NB4 (cell line): ENCODE results near the gene QTRT2.

ENCODE experiments used
- POLR2A ChIP-seq: IDR thresholded peaks from 2 replicates; pipeline ENCODE4 v1.6.1; 2011; ENCODE audit warnings: mild to moderate bottlenecking; ENCODE audit not compliant: insufficient read length; ENCODE audit errors: extremely low read depth
- TF ChIP-seq, protein P1 (sequence below): IDR thresholded peaks from one replicate; pipeline ENCODE4 v1.5.1; 2012; ENCODE audit warnings: low read depth, low read length

DNA sequence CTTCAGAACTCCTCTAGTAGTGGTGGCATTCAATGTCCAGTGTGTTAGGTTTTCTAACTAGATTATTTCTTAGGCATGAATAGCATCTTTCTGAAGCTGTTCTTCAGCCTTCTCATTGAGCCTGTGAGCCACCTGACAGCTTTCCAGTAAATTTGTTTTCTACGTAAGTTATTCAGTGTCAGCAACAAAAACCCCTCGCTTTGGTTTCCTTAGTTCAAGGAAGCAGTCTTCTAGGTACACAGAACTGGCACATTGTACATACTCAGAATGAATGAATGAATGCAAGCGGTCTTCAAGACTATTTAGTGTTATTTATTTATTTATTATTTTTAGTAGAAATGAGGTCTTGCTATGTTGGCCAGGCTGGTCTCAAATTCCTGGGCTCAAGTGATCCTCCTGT is 77.4 kb downstream of the QTRT2 start:
- TF ChIP-seq POLR2A = no peak
- TF ChIP-seq, protein P1, sequence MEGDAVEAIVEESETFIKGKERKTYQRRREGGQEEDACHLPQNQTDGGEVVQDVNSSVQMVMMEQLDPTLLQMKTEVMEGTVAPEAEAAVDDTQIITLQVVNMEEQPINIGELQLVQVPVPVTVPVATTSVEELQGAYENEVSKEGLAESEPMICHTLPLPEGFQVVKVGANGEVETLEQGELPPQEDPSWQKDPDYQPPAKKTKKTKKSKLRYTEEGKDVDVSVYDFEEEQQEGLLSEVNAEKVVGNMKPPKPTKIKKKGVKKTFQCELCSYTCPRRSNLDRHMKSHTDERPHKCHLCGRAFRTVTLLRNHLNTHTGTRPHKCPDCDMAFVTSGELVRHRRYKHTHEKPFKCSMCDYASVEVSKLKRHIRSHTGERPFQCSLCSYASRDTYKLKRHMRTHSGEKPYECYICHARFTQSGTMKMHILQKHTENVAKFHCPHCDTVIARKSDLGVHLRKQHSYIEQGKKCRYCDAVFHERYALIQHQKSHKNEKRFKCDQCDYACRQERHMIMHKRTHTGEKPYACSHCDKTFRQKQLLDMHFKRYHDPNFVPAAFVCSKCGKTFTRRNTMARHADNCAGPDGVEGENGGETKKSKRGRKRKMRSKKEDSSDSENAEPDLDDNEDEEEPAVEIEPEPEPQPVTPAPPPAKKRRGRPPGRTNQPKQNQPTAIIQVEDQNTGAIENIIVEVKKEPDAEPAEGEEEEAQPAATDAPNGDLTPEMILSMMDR = no peak
